OCI-M1 (cell line): ENCODE measurements around the gene RUVBL2.

Experiments
- DNase-seq: peaks from one replicate; lab custom pipeline; 2025; lab: John Stamatoyannopoulos, UW

The RUVBL2 gene

DNA sequence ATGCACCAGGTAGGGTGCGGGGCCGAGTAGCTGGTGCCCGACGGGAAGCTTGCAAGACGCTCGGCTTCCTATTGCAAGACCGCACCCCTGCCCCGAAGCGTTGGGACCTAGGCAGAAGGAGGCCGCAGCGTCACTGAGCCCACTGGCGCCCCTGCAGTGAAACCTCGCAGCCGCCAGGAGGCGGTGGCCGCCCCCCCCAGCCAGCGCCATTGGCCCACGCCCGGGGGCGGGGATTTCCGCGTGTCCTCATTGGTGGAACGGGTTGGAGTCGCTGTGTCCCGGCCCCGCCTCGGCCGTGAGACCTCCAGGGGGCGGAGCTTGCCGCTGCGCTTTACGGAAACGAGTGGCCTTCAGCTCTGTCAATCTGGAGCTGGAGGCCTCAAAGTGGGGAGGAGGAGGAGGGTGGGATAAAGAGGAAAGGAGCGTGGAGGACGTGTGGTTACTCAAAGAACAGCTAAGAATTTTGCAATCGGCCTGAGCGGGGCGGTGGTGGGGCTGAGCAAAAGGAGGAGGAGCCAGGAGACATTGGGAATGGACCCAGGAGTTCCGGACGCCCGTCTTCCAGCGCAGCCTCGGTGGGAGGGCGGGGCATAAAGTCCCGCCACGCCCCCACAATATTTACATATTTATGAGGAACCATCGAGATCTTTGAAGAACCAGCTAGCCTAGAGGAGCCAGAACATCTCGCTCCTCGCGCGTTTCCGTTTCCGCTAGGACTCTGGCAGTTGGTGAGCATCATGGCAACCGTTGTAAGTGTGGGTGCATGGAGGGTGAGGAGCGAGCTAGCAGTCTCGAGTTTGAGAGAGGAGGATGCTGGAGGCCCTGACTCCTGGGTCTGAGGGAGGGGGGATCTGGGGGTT lies at the start of gene RUVBL2, which contains the start of gene GYS1:
RUVBL2 (plus strand) TSS at position 713 of the 860 bp plus-strand sequence; CDS start at position 738, 25 bp downstream.
GYS1 (minus strand) TSS at position 135 of the 860 bp plus-strand sequence. CDS start 197 bp downstream, outside the sequence.
- peak; percentile 100 for DNase-seq

DNA sequence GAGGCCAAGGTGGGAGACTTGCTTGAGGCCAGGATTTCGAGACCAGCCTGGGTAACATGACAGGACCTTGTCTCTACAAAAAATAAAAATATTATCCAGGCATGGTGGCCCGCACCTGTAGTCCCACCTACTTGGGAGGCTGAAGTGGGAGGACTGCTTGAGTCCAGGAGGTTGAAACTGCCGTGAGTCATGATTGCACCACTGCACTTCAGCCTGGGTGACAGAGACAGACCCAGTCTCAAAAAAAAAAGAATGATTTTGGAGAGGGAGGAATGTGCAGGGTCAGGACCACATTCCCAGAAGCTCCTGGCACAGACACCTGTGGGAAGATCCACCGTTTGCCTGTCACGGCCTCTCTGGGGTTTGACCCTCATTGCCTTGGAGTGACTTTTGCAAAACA lies 48.3 kb upstream of the RUVBL2 start:
- no peak for DNase-seq

DNA sequence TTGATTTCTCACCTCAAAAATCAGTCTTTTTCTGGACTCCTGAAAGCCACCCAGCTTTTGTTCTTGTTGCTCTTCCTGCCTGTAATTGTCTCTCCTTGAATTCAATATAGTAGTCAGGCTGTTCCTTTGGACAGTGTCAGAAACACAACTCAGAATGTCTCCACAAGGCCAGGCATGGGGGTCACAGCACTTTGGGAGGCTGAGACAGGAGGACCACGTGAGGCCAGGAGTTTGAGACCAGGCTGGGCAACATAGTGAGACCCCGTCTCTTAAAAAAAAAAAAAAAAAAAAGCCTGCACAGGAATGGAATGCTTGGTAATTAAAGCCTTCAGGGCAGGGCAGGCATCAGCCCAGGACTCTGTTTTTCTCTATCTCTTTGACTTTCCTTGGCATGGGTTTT lies 47.9 kb upstream of the RUVBL2 start:
- DNase-seq, result no peak

DNA sequence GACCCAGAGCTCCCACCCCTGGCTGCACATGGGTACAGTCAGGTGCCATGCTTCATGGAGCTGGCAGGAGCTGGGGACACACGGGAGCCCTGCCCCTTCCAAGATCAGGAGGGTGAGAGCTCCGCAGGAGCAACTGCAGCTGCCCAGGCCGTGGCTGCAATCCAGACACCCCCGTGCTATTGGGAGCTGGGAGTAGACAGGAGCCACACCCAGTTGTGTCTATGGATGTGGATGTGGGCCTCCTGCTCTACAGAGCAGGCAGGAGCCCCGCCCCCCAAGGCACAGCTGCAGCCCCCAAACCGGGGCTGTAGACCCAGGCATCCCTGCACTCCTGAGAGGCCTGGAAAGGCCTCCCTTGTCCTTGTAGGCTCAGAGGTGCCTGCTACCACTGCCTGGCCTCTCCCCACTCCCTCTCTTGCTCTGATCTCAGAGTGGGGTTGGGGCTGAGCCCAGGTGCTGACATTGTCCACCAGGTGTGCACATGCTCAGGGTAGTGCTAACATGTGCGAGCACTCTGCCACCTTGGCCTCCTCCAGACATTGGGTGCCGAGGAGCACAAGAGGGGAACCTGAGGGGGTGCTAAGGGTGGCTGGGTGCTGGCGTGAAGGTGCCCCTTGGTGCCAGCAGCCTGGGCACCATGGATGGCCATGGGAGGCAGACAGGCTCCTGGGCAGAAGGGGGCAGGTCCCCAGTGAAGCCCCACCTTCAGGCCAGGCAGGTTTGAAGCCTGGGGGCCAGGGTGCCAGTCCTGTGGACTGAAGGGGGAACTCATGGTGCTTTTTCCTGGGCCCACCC lies 47.0 kb upstream of the RUVBL2 start:
- DNase-seq, result no peak

DNA sequence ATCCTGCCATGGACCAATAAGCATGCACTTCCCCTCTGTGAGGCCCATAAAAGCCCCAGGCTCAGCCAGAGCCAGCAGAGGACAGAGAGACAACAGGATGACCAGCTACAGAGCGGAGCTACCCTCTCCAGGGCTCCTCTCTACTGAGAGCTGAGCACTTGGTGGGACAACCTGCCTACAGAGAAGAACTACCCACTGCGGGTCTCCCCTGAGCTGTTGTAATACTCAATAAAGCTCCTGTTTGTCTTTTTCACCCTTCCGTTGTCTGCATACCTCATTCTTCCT lies 46.5 kb upstream of the RUVBL2 start:
- DNase-seq, result peak; percentile 29

DNA sequence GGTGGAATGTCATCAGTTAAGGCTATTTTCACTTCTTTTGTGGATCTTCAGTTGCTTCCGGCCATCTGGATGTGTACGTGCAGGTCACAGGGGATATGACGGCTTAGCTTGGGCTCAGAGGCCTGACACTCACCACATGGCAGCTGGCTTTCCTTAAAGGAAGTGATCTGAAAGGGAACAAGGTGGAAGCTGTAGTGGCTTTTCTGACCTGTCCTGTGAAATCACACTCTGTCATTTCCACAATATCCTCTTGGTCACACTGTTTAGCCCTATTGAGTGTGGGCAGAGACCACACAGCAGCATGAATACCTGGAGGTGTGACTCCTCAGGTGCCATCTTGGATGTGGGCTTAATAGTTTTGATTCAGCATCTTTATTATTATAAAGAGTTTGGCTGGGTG lies 43.5 kb upstream of the RUVBL2 start:
- no peak for DNase-seq

DNA sequence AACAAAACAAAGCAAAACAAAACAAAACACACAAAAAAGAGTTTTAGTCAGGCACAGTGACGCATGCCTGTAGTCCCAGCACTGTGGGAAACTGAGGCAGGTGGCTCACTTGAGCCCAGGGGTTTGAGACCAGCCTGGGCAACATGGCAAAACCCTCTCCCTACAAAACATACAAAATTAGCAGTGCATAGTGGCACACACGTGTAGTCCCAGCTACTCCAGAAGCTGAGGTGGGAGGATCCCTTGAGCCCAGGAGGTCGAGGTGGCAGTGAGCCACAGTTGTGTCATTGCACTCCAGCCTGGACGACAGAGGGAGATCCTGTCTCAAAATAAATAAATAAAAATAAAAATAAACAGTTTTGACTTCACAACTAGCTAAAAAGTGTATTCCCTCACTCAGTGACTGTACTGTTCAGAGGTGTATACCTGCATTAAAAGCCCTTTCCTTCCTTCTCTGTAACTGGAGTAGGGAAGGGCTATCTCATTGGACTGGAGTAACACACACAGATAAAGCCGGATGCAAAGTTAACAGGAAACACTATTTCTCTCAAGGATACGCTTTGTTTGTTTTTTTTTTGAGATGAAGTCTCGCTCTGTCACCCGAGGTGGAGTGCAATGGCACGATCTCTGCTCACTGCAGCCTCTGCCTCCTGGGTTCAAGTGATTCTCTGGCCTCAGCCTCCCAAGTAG lies 42.7 kb upstream of the RUVBL2 start:
- no peak for DNase-seq

DNA sequence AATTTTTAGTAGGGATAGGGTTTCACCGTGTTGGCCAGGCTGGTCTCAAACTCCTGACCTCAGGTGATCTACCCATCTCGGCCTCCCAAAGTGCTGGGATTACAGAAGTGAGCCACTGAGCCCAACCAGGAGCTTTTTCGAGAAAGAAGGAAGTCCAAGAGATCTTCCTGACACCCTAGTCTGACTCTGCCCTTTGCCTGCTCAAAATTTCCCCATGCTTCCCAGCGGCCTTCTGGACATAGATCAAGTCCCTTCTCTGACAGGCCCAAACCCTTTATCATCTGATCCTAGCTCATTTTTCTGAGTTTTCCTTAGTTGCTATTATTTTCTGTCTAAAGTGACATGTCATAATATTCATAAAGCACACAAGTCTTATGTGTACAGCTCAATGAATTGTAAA lies 40.5 kb upstream of the RUVBL2 start:
- no peak for DNase-seq

DNA sequence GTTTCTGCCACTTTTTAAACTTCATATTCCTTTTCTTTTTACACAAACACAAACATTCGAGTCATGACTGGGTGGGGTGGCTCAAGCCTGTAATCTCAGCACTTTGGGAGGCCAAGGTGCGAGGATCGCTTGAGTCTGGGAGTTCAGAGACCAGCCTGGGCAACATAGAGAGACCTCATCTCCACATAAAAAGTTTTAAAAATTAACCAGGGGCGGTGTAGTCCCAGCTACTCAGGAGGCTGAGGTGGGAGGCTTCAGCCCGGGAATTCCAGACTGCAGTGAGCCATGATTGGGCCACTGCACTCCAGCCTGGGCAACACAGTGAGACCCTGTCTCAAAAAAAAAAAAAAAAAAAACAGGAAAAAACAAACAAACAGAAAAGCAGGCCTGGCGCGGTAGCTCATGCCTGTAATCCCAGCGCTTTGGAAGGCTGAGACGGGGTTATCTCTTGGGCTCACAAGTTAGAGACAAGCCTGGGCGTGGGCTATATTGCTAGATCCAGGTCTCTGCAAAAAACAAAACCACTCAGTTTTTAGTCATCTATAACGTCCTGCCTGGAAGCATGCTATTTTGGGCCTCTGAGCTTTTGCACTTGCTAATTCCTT lies 39.6 kb upstream of the RUVBL2 start:
- DNase-seq, result no peak

DNA sequence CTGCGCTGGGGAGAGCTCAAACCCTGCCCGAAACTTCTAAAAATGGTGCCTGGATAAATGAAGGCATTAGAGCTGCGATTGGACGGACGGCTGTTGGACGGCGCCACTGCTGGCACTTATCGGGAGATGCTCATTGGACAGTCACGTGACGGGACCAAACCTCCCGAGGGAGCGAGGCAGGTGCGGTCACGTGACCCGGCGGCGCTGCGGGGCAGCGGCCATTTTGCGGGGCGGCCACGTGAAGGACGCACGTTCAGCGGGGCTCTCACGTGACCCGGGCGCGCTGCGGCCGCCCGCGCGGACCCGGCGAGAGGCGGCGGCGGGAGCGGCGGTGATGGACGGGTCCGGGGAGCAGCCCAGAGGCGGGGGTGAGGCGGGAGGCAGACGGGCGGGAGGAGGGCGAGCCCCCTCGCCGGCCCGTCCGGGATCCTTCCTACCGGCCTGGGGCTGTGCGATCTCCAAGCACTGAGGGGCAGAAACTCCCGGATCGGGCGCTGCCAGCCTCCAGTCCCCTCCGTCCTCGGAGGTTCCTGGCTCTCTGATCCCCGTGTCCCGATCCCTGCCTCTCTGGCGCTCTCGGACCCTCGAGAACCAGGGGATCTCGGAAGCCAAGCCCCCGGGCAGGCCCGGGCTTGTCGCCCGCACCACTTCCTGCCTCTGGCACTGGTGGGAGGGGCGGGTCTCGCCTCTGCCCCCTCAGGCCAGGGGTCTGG lies 38.9 kb upstream of the RUVBL2 start, which contains the start of gene BAX:
BAX (plus strand) TSS at position 281 of the 713 bp plus-strand sequence; CDS start at position 335, 54 bp downstream.
- peak; percentile 99 for DNase-seq

DNA sequence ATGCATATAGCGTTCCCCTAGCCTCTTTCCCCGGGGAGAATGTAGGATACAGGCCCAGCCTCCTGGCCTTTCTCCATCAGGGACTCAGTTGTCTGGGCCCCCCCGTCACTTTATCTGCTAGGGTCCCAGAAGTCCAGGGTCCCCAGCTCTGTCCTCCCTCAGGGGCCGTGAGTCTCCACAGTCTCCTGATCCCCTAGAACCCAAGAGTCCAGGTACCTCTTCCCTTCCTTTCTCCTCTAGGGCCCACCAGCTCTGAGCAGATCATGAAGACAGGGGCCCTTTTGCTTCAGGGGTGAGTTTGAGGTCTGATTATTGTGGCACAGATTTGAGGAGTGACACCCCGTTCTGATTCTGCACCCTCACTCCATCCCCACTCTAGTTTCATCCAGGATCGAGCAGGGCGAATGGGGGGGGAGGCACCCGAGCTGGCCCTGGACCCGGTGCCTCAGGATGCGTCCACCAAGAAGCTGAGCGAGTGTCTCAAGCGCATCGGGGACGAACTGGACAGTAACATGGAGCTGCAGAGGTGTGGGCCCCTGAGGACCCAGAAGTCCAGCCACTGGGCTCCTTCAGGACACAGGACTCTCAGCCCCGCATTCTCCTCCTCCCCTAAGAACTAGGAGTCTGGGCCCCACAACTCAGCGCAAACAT lies 38.3 kb upstream of the RUVBL2 start:
- DNase-seq, result no peak

DNA sequence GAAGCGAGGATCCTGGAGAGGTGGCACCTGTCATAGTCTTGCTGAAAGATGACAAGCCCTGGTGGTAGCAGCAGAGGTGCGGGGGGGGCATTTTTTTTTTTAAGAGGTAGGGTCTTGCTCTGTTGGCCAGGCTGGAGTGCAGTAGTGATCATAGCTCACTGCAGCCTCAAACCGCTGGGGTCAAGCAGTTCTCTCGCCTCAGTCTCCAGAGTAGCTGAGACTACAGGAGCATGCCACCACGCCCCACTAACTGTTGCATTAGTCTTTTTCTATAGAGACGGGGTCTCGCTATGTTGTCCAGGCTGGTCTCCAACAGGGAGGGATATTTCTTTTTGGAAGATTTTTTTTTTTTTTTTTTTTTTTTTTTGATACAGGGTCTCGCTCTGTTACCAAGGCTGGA lies 35.7 kb upstream of the RUVBL2 start:
- DNase-seq, result no peak

DNA sequence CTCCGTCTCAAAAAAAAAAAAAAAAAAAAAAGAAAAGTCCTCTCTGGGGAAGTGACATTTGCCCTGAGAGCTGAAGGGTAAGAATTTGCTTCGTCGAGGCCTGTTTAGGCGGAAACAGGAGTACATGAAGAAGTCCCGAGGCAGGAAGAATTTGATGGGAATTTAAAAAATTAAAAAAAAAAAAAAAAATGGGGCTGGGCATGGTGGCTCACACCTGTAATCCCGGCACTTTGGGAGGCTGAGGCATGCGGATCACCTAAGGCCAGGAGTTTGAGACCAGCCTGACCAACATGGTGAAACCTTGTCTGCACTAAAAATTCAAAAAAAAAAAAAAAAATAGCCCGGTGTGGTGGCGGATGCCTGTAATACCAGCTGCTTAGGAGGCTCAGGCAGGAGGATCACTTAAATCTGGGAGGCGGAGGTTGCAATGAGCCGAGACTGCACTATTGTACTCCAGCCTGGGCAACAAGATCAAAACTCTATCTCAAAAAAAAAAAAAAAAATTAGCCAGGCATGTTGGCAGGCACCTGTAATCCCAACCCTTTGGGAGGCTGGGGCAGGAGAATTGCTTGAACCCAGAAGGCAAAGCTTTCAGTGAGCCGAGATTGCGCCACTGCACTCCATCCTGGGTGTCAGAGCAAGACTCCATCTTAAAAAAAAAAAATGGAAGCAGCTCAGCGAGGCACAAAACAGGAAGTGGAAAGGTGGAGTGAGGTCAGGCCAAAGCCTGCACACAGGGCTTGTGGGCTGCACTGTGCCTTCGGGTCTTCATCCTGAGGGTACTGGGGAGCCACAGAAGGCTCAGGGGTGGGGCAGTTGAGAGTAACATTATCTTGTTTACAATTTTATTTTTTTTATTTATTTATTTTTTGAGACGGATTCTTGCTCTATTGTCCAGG lies 34.1 kb upstream of the RUVBL2 start:
- peak; percentile 71 for DNase-seq

DNA sequence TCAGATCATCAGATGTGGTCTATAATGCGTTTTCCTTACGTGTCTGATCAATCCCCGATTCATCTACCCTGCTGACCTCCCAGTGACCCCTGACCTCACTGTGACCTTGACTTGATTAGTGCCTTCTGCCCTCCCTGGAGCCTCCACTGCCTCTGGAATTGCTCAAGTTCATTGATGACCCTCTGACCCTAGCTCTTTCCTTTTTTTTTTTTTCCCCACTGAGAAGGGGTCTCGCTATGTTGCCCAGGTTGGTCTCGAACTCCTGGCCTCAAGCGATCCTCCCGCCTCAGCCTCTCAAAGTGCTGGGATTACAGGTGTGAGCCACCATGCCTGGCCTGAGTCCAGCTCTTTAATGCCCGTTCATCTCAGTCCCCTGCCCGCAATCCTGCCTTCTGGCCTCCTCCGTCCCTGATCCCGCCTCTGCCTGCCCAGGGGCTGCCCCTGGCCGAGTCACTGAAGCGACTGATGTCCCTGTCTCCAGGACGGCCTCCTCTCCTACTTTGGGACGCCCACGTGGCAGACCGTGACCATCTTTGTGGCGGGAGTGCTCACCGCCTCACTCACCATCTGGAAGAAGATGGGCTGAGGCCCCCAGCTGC lies 32.5 kb upstream of the RUVBL2 start:
- DNase-seq, result no peak

DNA sequence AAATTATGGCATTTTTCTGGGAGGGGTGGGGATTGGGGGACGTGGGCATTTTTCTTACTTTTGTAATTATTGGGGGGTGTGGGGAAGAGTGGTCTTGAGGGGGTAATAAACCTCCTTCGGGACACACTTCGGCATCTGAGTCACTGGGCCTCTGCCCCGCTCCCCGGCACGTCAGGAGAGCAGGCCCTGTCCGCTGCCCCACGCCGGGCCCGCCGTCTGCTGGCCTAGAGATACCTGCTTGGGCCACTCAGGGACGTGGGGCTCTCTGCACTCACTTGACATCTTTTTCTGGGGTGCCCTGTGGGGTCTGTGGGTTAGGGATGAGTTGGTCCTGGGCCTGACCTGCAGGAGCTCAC lies 32.0 kb upstream of the RUVBL2 start:
- DNase-seq, result no peak

DNA sequence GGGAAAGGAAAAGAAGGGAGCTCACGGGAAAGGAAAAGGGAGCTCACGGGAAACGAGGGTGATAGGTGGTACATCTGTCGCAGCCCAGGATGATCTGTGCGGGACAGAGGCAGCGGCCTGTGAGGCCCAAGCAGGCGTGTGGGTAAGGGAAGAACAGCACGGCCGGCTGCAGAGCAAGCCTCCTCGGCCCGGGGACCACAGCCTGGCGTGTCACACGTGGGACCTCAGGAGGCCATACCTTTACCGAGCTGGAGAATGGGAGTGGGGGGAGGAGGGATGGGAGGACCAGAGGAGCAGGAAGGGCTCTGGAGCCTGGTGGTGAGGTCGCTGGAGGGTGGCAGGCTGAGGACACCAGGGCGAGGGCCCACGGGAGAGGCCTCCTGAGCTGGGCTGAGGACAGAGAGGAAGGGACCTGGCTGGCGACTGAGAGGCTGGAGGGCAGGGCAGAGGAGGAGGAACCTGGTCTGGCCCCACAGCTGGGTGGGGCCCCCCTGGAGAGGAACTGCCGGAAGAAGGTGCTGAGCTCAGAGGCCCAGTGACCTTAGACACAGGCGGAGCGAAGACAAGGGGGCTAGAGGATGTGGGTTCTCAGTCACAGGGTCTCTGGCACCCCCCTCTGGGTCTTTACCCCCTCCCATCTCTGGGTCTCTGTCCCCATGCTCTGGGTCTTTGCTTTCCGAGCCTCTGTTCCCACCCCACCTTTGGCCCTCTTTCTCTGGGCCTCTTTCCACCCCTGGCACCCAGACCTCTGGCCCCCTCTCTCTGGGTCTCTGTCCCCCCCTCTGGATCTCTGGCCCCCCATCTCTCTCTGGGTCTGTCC lies 31.4 kb upstream of the RUVBL2 start:
- peak; percentile 90 for DNase-seq

DNA sequence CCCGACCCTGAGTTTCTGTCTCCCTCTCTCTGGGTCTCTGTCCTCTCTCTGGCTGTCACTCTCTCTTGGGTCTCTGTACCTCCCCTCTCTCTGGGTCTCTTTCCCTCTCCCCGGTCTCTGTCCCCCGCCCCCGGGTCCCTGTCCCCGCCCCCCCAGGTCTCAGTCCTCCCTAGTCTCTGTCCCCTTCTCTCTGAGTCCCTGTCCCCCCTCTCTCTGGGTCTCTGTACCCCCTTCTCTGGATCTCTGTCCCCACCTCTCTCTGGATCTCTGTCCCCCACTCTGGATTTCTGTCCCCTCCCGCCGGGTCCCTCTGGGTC lies 30.9 kb upstream of the RUVBL2 start:
- no peak for DNase-seq

DNA sequence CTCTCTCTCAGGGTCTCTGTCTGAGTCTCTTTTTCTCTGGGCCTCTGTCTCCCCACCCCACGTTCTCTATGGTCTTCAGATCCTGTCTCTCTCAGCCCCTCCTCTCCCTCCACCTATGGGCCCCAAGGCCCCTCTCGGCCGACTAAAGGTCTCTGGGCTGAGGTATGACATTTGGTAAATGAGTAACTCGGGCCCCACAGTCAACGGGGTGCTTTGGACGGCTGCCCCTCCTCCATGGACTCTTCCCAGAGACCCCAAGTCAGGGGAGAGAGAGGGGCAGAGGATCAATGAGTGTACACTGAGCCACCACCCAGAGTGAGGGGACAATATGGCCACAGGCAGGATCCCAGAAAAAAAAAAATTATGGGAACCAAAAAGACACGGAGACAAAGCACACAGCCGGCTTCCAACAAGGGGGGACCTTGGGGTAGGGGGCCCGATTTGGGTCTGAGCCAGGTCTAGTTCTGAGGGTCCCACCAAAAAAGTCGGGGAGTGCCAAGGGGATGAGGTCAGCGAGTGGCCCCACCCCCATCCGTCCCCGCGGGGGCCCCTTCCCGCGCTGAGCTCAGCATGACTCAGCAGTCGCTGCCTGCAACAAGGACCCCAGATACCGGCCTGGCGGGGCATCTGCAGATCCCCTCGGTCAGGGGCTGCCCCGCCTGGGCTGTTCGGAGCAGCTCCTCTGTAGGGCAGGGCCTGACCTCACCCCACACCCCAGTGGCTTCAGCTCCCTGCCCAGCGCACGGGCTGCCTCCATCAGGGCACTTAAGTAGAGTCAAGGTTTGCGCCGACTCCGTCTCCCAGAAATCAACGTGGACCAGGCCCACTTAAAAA lies 30.1 kb upstream of the RUVBL2 start:
- DNase-seq, result peak; percentile 81
